GM12878 (cell line): ENCODE results near the gene BOLA1. TPM values are rescaled to one million over a fixed set of nuclear protein-coding genes. Genes with fewer than 3 reads are reported as not detected.
A peak's percentile ranks its signal among the peaks of the same experiment; 100 is the strongest.

Experiments
- CREM ChIP-seq: IDR thresholded peaks from 2 replicates; pipeline ENCODE4 v1.6.1; 2014; ENCODE audit warnings: antibody characterized with exemption, low read depth
- E2F4 ChIP-seq: IDR thresholded peaks from 2 replicates; pipeline ENCODE4 v1.6.1; 2012; ENCODE audit warnings: low read depth, low read length, improper control_type of control experiment
- E2F8 ChIP-seq: fragments of 450-650 bp; IDR thresholded peaks from 2 replicates; pipeline ENCODE4 v1.6.1; 2018; ENCODE audit warnings: mild to moderate bottlenecking, low read depth, moderate library complexity; ENCODE audit not compliant: partially characterized antibody
- EED ChIP-seq: sonication (generic); IDR thresholded peaks from 2 replicates; pipeline ENCODE4 v1.6.1; 2016; ENCODE audit warnings: antibody characterized with exemption, low read depth
- IKZF1 ChIP-seq: fragments of 450-650 bp; conservative IDR thresholded peaks from 2 replicates; pipeline ENCODE4 v1.6.1; 2017; ENCODE audit warnings: antibody characterized with exemption, mild to moderate bottlenecking
- IRF5 ChIP-seq: fragments of 450-650 bp; IDR thresholded peaks from 2 replicates; pipeline ENCODE4 v1.6.1; 2017; ENCODE audit warnings: borderline replicate concordance
- JUNB ChIP-seq: IDR thresholded peaks from 2 replicates; pipeline ENCODE4 v1.6.1; 2016; ENCODE audit warnings: antibody characterized with exemption, mild to moderate bottlenecking
- NFYB ChIP-seq: IDR thresholded peaks from 2 replicates; pipeline ENCODE4 v1.6.1; 2011; ENCODE audit warnings: low read depth, mild to moderate bottlenecking, low read length, improper control_type of control experiment, moderate library complexity; ENCODE audit not compliant: insufficient read depth
- PBX3 ChIP-seq: IDR thresholded peaks from 2 replicates; pipeline ENCODE4 v1.6.1; 2011; ENCODE audit warnings: mild to moderate bottlenecking, low read depth, low read length, moderate library complexity; ENCODE audit not compliant: insufficient replicate concordance
- RAD21 ChIP-seq: IDR thresholded peaks from 2 replicates; pipeline ENCODE4 v1.6.1; 2011; ENCODE audit warnings: mild to moderate bottlenecking, low read depth, low read length, moderate library complexity; ENCODE audit not compliant: insufficient read depth
- SIX5 ChIP-seq: IDR thresholded peaks from 2 replicates; pipeline ENCODE4 v1.6.1; 2011; ENCODE audit warnings: mild to moderate bottlenecking, low read depth, low read length, moderate library complexity; ENCODE audit not compliant: severe bottlenecking
- SPI1 ChIP-seq: IDR thresholded peaks from 2 replicates; pipeline ENCODE4 v1.6.1; 2011; ENCODE audit warnings: low read depth, mild to moderate bottlenecking, low read length, moderate library complexity, borderline replicate concordance; ENCODE audit not compliant: insufficient read depth
- ZNF384 ChIP-seq: IDR thresholded peaks from 2 replicates; pipeline ENCODE4 v1.6.1; 2012; ENCODE audit warnings: low read depth, mild to moderate bottlenecking, low read length, improper control_type of control experiment, borderline replicate concordance
- polyA plus RNA-seq, 11 experiments: library from polyadenylated mRNA; depleted of rRNA in 4 of 11; unstranded in 6 of 11; stranded (reverse) in 5 of 11; fragments of >200 nt; fragmentation: Nextera tagmentation in 4 of 11; fragmentation: Illumina TruSeq in 1 of 11; extraction: Ambion mirVana in 4 of 11; extraction: Trizol in 1 of 11; gene quantifications; 1 replicate in 1 of 11; 2 replicates in 10 of 11; pipeline versions ENCODE4 v1.2.1 to v1.2.3, GENCODE V29; 2011 to 2016; ENCODE audit warnings: inconsistent platforms in 2 of 11, missing spikeins in 2 of 11, low read depth in 1 of 11
- total RNA-seq, 4 experiments: library from RNA; depleted of rRNA in 3 of 4; stranded (reverse); fragments of >200 nt in 3 of 4; fragmentation: Illumina TruSeq in 1 of 4; extraction: Trizol in 1 of 4; gene quantifications; 2 replicates each; pipeline versions ENCODE4 v1.2.1 to v1.2.3, GENCODE V29; 2013 to 2021

The BOLA1 gene
- total and polyA plus RNA-seq, 10 of the 15 experiments (the other 5 are each of a cell fraction or from before 2014, with no cell fraction given): 0.74 to 18.7 (median 11.3) TPM

- 0 out of 2 replicates have a peak, but pooled peaks have one; percentile 6 for TF ChIP-seq E2F4
- no peak for TF ChIP-seq E2F8
- no peak for TF ChIP-seq SIX5
- TF ChIP-seq JUNB: 0 out of 2 replicates have a peak, but pooled peaks have one; percentile 4
- peak; percentile 75 for TF ChIP-seq PBX3
- TF ChIP-seq SPI1: peak; percentile 59; the same call in 1 of the 2 replicates
- peak; percentile 55 for TF ChIP-seq IKZF1
- TF ChIP-seq ZNF384: peak; percentile 49; the same call in 1 of the 2 replicates
- TF ChIP-seq EED: peak; percentile 64; the same call in 1 of the 2 replicates
- TF ChIP-seq RAD21: no peak
- TF ChIP-seq IRF5: no peak
- TF ChIP-seq NFYB: 0 out of 2 replicates have a peak, but pooled peaks have one; percentile 37
- 0 out of 2 replicates have a peak, but pooled peaks have one; percentile 11 for TF ChIP-seq CREM
- TF ChIP-seq, all 136 proteins: peak for 18
Measured at GRCh38 chr1:149884433-149885338, 14.7 kb upstream of the BOLA1 start (continued).
